ENCODE results near the gene ZNF302. TPM values are rescaled to one million over a fixed set of nuclear protein-coding genes. Genes with fewer than 3 reads are reported as not detected.
A peak's percentile ranks its signal among the peaks of the same experiment; 100 is the strongest.

ZNF302 gene
- total RNA-seq, 2 experiments from 2014 or later = 28.2 to 31.2 TPM

DNA sequence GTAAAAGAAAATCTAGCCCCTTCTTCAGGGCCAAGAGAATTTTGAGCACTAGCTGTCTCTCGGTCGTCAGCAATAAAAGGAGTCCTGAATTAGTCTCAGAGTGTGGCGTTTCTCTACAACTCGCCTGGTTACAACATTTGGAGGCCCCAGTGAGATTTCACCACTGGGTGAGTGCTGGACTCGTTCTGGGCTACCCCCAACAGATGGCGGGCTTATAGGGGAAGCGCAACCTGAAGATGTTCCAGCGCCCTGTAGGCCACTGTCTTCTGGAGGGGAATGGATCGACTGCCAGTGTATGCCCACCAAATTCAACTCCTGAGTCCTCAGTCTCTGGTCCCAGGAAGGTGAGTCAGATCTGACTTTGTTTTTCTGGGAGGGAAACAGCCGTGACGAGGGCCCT is 44.9 kb downstream of the ZNF302 start:
- no peaks in the 10 kb centered on the region for H3K4me1 Mint-ChIP-seq
- no peak overlapping the region for H3K27ac Mint-ChIP-seq
- ATAC-seq (ENCODE audit: low read depth) = no peak
- POLR2A ChIA-PET = no interaction called here
- no peak overlapping the region for H3K4me3 Mint-ChIP-seq
- H3K27me3 Mint-ChIP-seq = peaks cover 14% of the 10 kb centered on the region
- no peaks in the 10 kb centered on the region for H3K9me3 Mint-ChIP-seq
- H3K36me3 Mint-ChIP-seq = no peaks in the 10 kb centered on the region
- DNase-seq = no peak

DNA sequence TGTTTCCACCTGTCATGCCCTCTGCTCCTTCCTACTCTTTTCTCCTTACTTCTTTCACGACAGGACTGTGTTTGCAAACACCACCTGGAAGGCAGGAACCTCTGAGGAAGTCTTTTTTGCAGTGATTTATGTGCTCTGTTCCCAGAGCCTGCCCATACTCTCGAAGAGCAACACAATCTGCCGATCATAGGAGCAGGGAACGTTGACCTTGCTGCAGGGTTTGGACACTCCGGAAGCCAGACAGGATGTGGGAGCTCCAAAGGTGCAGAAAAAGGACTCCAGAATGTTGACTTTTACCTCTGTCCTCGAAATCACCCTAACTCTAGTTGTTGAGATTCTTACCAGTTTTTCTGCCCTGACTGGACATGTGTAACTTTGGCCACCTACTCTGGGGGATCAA is 47.9 kb downstream of the ZNF302 start:
- Mint-ChIP-seq H3K27me3 (peaks cover 12% of the 10 kb centered on the region), H3K27ac (no peak overlapping the region), H3K4me3 (no peak overlapping the region), H3K36me3 (no peaks in the 10 kb centered on the region), H3K4me1 (no peaks in the 10 kb centered on the region), H3K9me3 (no peaks in the 10 kb centered on the region)
- DNase-seq (no peak), ATAC-seq (ENCODE audit: low read depth) (no peak)
- POLR2A ChIA-PET = interaction anchor here (0.6 kb wide), 1 partner anchor 147 kb away, joined by 3 read pairs; no protein-coding TSS in a partner anchor

DNA sequence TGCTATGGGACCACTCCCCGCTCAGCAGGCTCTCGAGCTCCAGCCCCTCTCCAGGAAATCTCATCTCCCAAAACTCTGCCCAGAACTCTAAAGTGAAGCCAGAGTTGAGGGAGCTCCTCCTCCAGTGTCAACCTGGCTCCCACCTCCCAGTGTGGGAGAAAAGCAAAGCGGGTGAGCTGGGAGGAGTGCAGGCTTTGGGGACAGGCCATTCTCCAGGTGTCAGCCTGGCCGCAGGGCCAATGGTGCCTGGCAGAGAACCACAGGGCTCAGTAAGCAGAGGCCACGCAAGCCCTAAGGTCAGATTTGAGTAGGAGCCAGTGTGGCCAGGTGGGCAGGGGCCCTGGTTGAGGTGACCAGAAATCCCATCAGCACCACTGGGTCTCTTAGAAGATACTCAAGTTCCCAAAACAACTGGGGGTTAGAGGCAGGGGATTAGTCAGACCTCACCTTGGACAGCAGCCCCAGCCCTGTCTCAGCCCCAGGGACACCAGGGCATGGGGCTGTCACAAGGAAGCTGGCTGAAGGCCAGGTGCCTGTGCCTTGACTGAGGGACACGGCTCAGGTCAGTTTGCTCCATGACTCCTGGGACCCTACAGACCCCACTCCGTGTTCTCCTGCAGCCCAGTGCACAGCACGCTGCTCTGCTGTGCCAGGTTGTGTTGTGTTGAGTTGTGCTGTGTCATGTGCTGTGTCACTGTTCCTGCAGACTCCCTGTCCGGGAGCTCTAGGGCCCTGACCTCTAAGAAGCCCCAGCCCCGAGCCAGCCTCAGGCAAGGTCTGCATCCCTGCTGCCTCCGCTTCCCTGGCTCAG is 53.7 kb downstream of the ZNF302 start:
- Mint-ChIP-seq H3K9me3 (peaks cover 6% of the 10 kb centered on the region), H3K27ac (no peak overlapping the region), H3K27me3 (peaks cover 2% of the 10 kb centered on the region), H3K4me3 (no peak overlapping the region), H3K36me3 (peaks cover 11% of the 10 kb centered on the region), H3K4me1 (peaks cover 19% of the 10 kb centered on the region)
- POLR2A ChIA-PET = no interaction called here
- ATAC-seq (ENCODE audit: low read depth) (no peak), DNase-seq (no peak)

DNA sequence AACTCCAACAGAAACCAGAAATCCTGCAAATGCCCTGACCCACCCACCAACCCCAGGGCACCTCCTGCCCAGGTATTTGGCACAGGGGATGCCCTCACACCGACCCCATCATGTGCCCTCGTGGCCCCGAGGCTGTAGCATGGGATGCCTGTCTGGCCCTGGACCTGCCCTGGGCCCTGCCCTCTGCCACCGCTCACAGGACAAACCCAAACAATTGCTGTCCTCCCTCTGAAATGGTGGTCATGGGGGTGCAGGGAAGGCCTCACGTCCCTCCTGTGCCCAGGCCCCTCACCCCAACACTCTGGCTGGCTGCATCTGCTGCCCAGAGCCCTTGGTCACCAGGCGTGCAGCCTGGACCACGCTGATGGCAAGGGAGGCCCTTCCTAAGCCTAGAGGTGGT is 54.5 kb downstream of the ZNF302 start:
- POLR2A ChIA-PET = no interaction called here
- no peak overlapping the region for H3K27ac Mint-ChIP-seq

DNA sequence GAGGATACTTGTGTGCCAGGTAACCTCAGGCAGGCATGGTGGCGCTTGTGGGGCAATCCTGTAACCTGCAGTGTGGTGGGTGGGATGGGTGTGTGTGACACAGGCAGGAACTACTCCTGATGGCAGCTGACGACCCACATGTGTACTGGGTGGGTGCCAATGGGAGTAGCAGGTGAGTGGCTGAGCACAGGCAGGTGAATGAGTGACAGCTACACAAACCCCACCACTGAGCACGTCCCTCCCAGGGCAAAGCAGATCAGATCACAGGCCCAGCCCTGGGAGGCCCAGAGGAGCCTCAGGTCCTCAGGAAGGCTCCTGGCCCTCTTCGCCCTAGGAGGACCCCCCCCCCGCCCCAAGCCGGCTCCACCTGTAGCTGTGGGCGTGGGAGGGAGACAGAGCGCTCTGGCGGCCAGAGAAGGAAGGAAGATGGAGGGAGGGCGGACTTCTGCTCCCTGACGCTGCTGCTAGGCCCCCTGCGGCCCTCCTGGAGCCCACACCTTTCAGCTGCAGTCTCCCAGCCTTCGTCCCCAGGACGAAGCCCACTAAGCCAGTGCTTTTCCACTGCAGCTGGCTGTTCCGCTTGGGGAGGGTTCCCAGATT is 55.2 kb downstream of the ZNF302 start:
- peak; percentile 33 for DNase-seq

More for the DNA sequence above, 54.5 kb downstream of the ZNF302 start:
- H3K4me3 Mint-ChIP-seq = no peak overlapping the region
- ATAC-seq (ENCODE audit: low read depth) (no peak), DNase-seq (no peak)
- peaks cover 2% of the 10 kb centered on the region for H3K27me3 Mint-ChIP-seq
- peaks cover 11% of the 10 kb centered on the region for H3K36me3 Mint-ChIP-seq
- peaks cover 6% of the 10 kb centered on the region for H3K9me3 Mint-ChIP-seq
- peaks cover 19% of the 10 kb centered on the region for H3K4me1 Mint-ChIP-seq

DNA sequence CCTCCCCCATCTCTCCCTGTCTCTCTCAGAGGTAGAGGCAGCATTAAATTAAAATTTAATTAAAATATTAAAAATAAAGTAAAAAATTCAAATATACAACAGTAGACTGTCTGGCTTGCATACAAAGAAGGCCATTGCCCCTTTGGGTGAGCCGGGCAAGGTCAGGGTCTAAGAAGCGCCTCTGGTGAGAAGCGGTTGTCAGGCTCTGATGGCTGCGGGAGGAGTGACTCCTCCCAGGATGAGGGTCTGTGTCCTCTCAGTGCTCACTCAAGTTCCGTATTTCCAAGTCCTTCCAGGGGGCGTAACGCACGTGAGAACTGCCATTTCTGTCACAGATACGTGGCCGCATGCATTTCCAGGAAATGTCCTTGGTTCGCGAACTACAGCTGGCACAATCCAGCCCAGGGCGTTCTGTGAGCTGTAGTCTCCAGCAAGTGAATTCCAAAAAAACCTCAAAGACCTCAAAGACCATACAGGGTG is 55.8 kb downstream of the ZNF302 start:
- peak overlapping the region; percentile 97 for H3K27ac Mint-ChIP-seq
- no peaks in the 10 kb centered on the region for H3K27me3 Mint-ChIP-seq
- H3K9me3 Mint-ChIP-seq = peaks cover 9% of the 10 kb centered on the region
- DNase-seq (no peak), ATAC-seq (ENCODE audit: low read depth) (no peak)
- H3K4me3 Mint-ChIP-seq = peak overlapping the region; percentile 97
- H3K4me1 Mint-ChIP-seq = peaks cover 19% of the 10 kb centered on the region
- POLR2A ChIA-PET = interaction anchor here (1.1 kb wide), 1 partner anchor 56 kb away, joined by 12 read pairs; the partner anchor contains the start of genes SCGB2B2 and ZNF302
- peaks cover 14% of the 10 kb centered on the region for H3K36me3 Mint-ChIP-seq

More for the DNA sequence above, 55.2 kb downstream of the ZNF302 start:
- Mint-ChIP-seq H3K4me1 (peaks cover 19% of the 10 kb centered on the region), H3K27ac (peak overlapping the region; percentile 51), H3K9me3 (peaks cover 6% of the 10 kb centered on the region), H3K4me3 (peak overlapping the region; percentile 48), H3K36me3 (peaks cover 11% of the 10 kb centered on the region), H3K27me3 (peaks cover 2% of the 10 kb centered on the region)
- ATAC-seq (ENCODE audit: low read depth) = no peak
- POLR2A ChIA-PET = no interaction called here

DNA sequence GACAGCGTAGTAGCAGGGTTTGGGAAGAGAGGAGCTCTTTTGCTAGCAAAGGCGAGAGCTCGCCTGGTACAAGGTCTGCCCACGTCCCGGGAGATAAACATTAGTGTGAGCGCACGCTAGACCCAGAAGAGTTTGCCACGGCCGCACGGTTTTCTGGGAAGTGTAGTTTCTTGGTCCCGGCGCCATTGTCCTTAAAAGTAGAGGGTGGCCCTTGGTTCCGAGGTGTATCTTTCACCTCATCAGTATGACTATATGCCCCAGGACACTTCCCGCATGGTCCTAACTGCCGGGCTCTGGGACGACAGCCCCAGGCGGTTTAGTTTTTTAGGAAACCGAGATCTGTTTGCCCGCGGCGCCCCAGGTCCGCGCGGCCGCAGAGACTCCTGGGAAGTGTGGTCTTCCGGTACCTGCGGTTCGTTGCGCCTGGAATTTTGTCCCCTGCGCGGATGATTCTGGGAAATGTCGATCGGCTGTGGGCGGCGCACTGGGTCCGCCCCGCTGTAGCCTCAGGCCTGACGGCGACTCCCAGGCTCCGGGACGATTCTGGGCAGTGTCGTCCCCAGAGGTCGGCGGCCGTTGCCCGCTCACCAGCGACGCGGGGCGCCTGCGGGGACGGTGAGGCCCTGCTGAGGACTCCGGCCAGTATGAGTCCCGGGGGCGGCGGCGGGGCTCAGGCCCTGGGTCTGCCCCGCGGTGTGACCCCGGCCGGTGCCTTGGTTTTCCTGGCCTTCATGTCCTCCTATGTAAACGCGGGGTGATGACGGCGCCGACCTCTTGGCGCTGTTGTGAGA is 56.5 kb downstream of the ZNF302 start, which contains the start of gene ZNF181:
ZNF181 (plus strand) TSS at position 498 of the 791 bp plus-strand sequence. CDS start 795 bp downstream, outside the sequence.
- peaks cover 14% of the 10 kb centered on the region for H3K36me3 Mint-ChIP-seq
- DNase-seq = peak; percentile 81
- peaks cover 9% of the 10 kb centered on the region for H3K9me3 Mint-ChIP-seq
- peak; percentile 90 for ATAC-seq (ENCODE audit: low read depth)
- peaks cover 19% of the 10 kb centered on the region for H3K4me1 Mint-ChIP-seq
- H3K27ac Mint-ChIP-seq = peak within 1 kb of the TSS; percentile 97
- POLR2A ChIA-PET = interaction anchor here (1.1 kb wide), 1 partner anchor 56 kb away, joined by 12 read pairs; the partner anchor contains the start of genes SCGB2B2 and ZNF302
- peak within 1 kb of the TSS; percentile 97 for H3K4me3 Mint-ChIP-seq
- no peaks in the 10 kb centered on the region for H3K27me3 Mint-ChIP-seq

DNA sequence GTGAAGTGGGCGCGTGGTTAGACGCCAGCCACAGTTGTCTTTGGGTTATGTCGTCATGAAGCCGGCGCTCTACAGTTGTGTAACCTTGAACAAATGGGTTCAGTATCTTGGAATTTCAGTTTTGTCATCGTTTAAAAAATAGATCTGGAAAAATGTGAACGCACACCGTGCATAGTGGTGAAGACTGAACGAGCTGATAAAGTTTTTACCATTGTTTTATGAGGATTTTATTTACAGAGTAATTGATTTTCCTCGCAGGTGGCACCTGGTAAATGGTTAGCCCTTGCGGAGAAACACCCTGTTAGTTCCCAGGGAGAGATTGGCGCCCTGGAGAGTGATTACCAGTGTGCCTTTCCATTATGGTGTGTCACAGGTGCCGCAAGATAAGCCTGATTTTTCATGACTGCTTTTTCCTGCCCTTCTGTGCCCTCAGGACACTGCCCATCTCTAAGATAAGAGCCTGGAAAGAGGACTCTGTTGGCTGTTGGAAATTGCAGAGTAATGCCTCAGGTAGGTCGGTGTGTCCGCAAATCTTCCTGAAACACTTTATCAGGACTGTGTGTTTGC is 57.1 kb downstream of the ZNF302 start:
- ATAC-seq (ENCODE audit: low read depth) (no peak), DNase-seq (no peak)
- POLR2A ChIA-PET = interaction anchor here (1.8 kb wide), 1 partner anchor 57 kb away, joined by 6 read pairs; the partner anchor contains the start of genes SCGB2B2 and ZNF302

More for the DNA sequence above, 57.1 kb downstream of the ZNF302 start:
- H3K4me3 Mint-ChIP-seq = peak overlapping the region; percentile 97
- no peaks in the 10 kb centered on the region for H3K27me3 Mint-ChIP-seq
- H3K4me1 Mint-ChIP-seq = peaks cover 19% of the 10 kb centered on the region
- peak overlapping the region; percentile 97 for H3K27ac Mint-ChIP-seq
- H3K36me3 Mint-ChIP-seq = peaks cover 19% of the 10 kb centered on the region
- peaks cover 12% of the 10 kb centered on the region for H3K9me3 Mint-ChIP-seq

Other genes starting within 250 kb of the ZNF302 start
- gene UBA2, start 249.3 kb upstream of the ZNF302 start, total RNA-seq = 100 to 1,000 TPM; 106 to 113 TPM
- gene WTIP, start 195.9 kb upstream of the ZNF302 start, total RNA-seq = under 1 TPM; 0.23 to 0.55 TPM
- gene SCGB2B2, start 519 bp upstream of the ZNF302 start, total RNA-seq = under 1 TPM; 0.26 to 0.67 TPM
- 10 to 100 TPM; 10.6 to 11.4 TPM for gene ZNF181, start 56.6 kb downstream of the ZNF302 start, total RNA-seq
- gene ZNF599, start 95.5 kb downstream of the ZNF302 start, total RNA-seq = 1 to 10 TPM; 6.1 to 6.9 TPM
- 1 to 10 TPM; 5.7 to 5.9 TPM for gene ZNF30, start 249.2 kb downstream of the ZNF302 start, total RNA-seq